A549 (cell line): Measurements from ENCODE around the gene SLCO1B1. TPM values are rescaled to one million over a fixed set of nuclear protein-coding genes. Genes with fewer than 3 reads are reported as not detected.

Source experiments
- ATAC-seq, 2 experiments: fragments of 200-7000 bp in 1 of 2; fragments of >200 bp in 1 of 2; cut with Nextera tagmentation in 1 of 2; cut with Tn5 transposase in 1 of 2; 3 replicates each; pipeline versions ENCODE4 v1.8.0 to v1.9.1; 2018 to 2020; ENCODE audit warnings: mild to moderate bottlenecking in 1 of 2, moderate library complexity in 1 of 2
- CTCF ChIA-PET: fragments of 300-600 bp; sonication (Branson Sonifier 250); formaldehyde crosslinking; extraction: SDS; loops from one replicate; lab custom pipeline; 2021; ENCODE audit warnings: antibody characterized with exemption, inconsistent platforms; lab: Yijun Ruan, JAX
- POLR2A ChIA-PET: fragments of 350-600 bp; formaldehyde crosslinking; extraction: SDS; loops from one replicate; lab custom pipeline; 2021; ENCODE audit warnings: antibody characterized with exemption, inconsistent platforms; lab: Yijun Ruan, JAX
- DNase-seq, 2 experiments: peaks; one replicate each; pipeline versions ENCODE4 v3.0.0 to v3.0.0-alpha.2; 2011 to 2016; ENCODE audit warnings: low read depth in 1 of 2, low spot score in 1 of 2
- FAIRE-seq: peaks from 2 replicates; lab custom pipeline; 2011; peaks lifted over from hg19 to GRCh38; lab: Jason Lieb, UNC
- H3K27ac ChIP-seq, 2 experiments: fragments of >200 bp; sonication (Bioruptor Twin); formaldehyde crosslinking; 3 replicates each; pipeline ENCODE4 v1.5.1; 2016 to 2017
- H3K4me1 ChIP-seq: fragments of >200 bp; sonication (Bioruptor Twin); formaldehyde crosslinking; 3 replicates; pipeline ENCODE4 v1.6.1; 2016
- H3K4me2 ChIP-seq: fragments of >200 bp; sonication (Bioruptor Twin); formaldehyde crosslinking; 3 replicates; pipeline ENCODE4 v1.6.1; 2016
- H3K4me3 ChIP-seq: fragments of >200 bp; sonication (Bioruptor Twin); formaldehyde crosslinking; 3 replicates; pipeline ENCODE4 v1.5.1; 2016
- H3K9me3 ChIP-seq: fragments of >200 bp; sonication (Bioruptor Twin); formaldehyde crosslinking; 3 replicates; pipeline ENCODE4 v1.6.1; 2016
- BHLHE40 ChIP-seq: IDR thresholded peaks from 2 replicates; pipeline ENCODE4 v1.6.1; 2012; ENCODE audit warnings: low read depth, low read length, inconsistent platforms
- CBX2 ChIP-seq: fragments of 200-600 bp; sonication (generic); IDR thresholded peaks from 2 replicates; pipeline ENCODE4 v1.6.1; 2016; ENCODE audit warnings: low read depth, mild to moderate bottlenecking, borderline replicate concordance
- CBX8 ChIP-seq: fragments of 200-600 bp; sonication (generic); IDR thresholded peaks from 2 replicates; pipeline ENCODE4 v1.6.1; 2016
- CEBPB ChIP-seq, 2 experiments: fragments of >200 bp in 1 of 2; sonication (Bioruptor Twin) in 1 of 2; formaldehyde crosslinking in 1 of 2; IDR thresholded peaks; 2 replicates each; pipeline ENCODE4 v1.6.1; 2012 to 2016
- EHF ChIP-seq: fragments of 250-450 bp; sonication (Bioruptor Pico); IDR thresholded peaks from 2 replicates; pipeline ENCODE4 v1.5.0; 2020; ENCODE audit warnings: mild to moderate bottlenecking
- EHMT2 ChIP-seq: fragments of 200-600 bp; sonication (generic); IDR thresholded peaks from 2 replicates; pipeline ENCODE4 v1.6.1; 2016; ENCODE audit warnings: antibody characterized with exemption, low read depth, mild to moderate bottlenecking, moderate library complexity
- ESRRA ChIP-seq: fragments of 150-350 bp; IDR thresholded peaks from 2 replicates; pipeline ENCODE4 v1.6.1; 2014; ENCODE audit warnings: mild to moderate bottlenecking, low read length, borderline replicate concordance
- FOXS1 ChIP-seq: fragments of 250-450 bp; sonication (Bioruptor Pico); IDR thresholded peaks from 2 replicates; pipeline ENCODE4 v1.5.0; 2020; ENCODE audit warnings: mild to moderate bottlenecking, moderate library complexity
- HEYL ChIP-seq: fragments of 250-450 bp; sonication (Bioruptor Pico); IDR thresholded peaks from 2 replicates; pipeline ENCODE4 v1.8.0; 2021; ENCODE audit warnings: mild to moderate bottlenecking, moderate library complexity
- JUN ChIP-seq, 2 experiments: fragments of >200 bp; sonication (Bioruptor Twin); formaldehyde crosslinking; IDR thresholded peaks; 2 replicates in 1 of 2; 3 replicates in 1 of 2; pipeline ENCODE4 v1.6.1; 2016 to 2017
- KDM5A ChIP-seq: fragments of 200-600 bp; sonication (generic); IDR thresholded peaks from 2 replicates; pipeline ENCODE4 v1.6.1; 2016; ENCODE audit warnings: antibody characterized with exemption, mild to moderate bottlenecking
- MAFK ChIP-seq: fragments of 450-650 bp; IDR thresholded peaks from 2 replicates; pipeline ENCODE4 v1.6.1; 2014; ENCODE audit not compliant: partially characterized antibody
- NPAS2 ChIP-seq: fragments of 250-450 bp; sonication (Bioruptor Pico); IDR thresholded peaks from 2 replicates; pipeline ENCODE4 v1.8.0; 2022; ENCODE audit warnings: mild to moderate bottlenecking, moderate library complexity, borderline replicate concordance
- NR3C1 ChIP-seq: fragments of >200 bp; sonication (Bioruptor Twin); formaldehyde crosslinking; IDR thresholded peaks from 3 replicates; pipeline ENCODE4 v1.6.1; 2017
- POLR2A ChIP-seq: IDR thresholded peaks from 2 replicates; pipeline ENCODE4 v1.6.1; 2012; ENCODE audit warnings: mild to moderate bottlenecking, low read length
- POLR2AphosphoS2 ChIP-seq: conservative IDR thresholded peaks from 2 replicates; pipeline ENCODE4 v1.6.1; 2012; ENCODE audit warnings: low read length, improper control_type of control experiment, inconsistent platforms
- RARB ChIP-seq: fragments of 250-450 bp; sonication (Bioruptor Pico); IDR thresholded peaks from 2 replicates; pipeline ENCODE4 v1.8.0; 2021; ENCODE audit warnings: mild to moderate bottlenecking, moderate library complexity
- RNF2 ChIP-seq: fragments of 200-600 bp; sonication (generic); IDR thresholded peaks from 2 replicates; pipeline ENCODE4 v1.6.1; 2016; ENCODE audit warnings: low read depth, mild to moderate bottlenecking, antibody characterized with exemption, moderate library complexity, borderline replicate concordance
- TP53 ChIP-seq: fragments of 250-450 bp; sonication (Bioruptor Pico); IDR thresholded peaks from 2 replicates; pipeline ENCODE4 v1.5.0; 2021; ENCODE audit warnings: mild to moderate bottlenecking, moderate library complexity
- ZC3H11A ChIP-seq: fragments of 450-650 bp; IDR thresholded peaks from 2 replicates; pipeline ENCODE4 v1.6.1; 2014; ENCODE audit warnings: antibody characterized with exemption, mild to moderate bottlenecking
- ZFP36 ChIP-seq: fragments of 450-650 bp; IDR thresholded peaks from 2 replicates; pipeline ENCODE4 v1.6.1; 2014; ENCODE audit warnings: borderline replicate concordance; ENCODE audit not compliant: partially characterized antibody
- WGBS: methylation state at CpG from one replicate; pipeline ENCODE4 v1.1.6; 2017; ENCODE audit errors: missing lambda C conversion rate; 5-methylcytosine and 5-hydroxymethylcytosine counted together
- polyA plus RNA-seq, 4 experiments: library from polyadenylated mRNA; depleted of rRNA in 3 of 4; stranded (reverse); fragments of >200 nt; fragmentation: RNase III in 1 of 4; extraction: RNeasy Plus Mini Kit Qiagen cat#74134 plus additional on column Dnase treatment in 1 of 4; gene quantifications; 2 replicates in 3 of 4; 3 replicates in 1 of 4; pipeline ENCODE4 v1.2.3, GENCODE V29; 2011 to 2017
- TF ChIP-seq, protein P1 (sequence below): fragments of 150-350 bp; IDR thresholded peaks from 2 replicates; pipeline ENCODE4 v1.6.1; 2014; ENCODE audit warnings: low read depth, mild to moderate bottlenecking, low read length
- TF ChIP-seq, protein P2 (sequence below): IDR thresholded peaks from 2 replicates; pipeline ENCODE4 v1.6.1; 2012
- TF ChIP-seq, protein P3 (sequence below): IDR thresholded peaks from 2 replicates; pipeline ENCODE4 v1.6.1; 2012
- TF ChIP-seq, protein P4 (sequence below): fragments of 200-600 bp; sonication (generic); IDR thresholded peaks from 2 replicates; pipeline ENCODE4 v1.6.1; 2016; ENCODE audit warnings: antibody characterized with exemption, mild to moderate bottlenecking, moderate library complexity
- TF ChIP-seq, protein P5 (sequence below): fragments of >200 bp; sonication (Bioruptor Twin); formaldehyde crosslinking; IDR thresholded peaks from 2 replicates; pipeline ENCODE4 v1.6.1; 2016
- TF ChIP-seq, protein P6 (sequence below): fragments of >200 bp; sonication (Bioruptor Twin); formaldehyde crosslinking; IDR thresholded peaks from 3 replicates; pipeline ENCODE4 v1.6.1; 2016
- TF ChIP-seq, protein P7 (sequence below): fragments of 250-450 bp; sonication (Bioruptor Pico); IDR thresholded peaks from 2 replicates; pipeline ENCODE4 v1.5.0; 2020; ENCODE audit warnings: low read depth, mild to moderate bottlenecking, moderate library complexity
- TF ChIP-seq, protein P8 (sequence below): fragments of >200 bp; sonication (Bioruptor Twin); formaldehyde crosslinking; IDR thresholded peaks from 3 replicates; pipeline ENCODE4 v1.5.1; 2016

SLCO1B1 gene
- polyA plus RNA-seq, 2 of the 4 experiments (the other 2 are of a cell fraction) = 2.0 to 2.4 TPM

DNA sequence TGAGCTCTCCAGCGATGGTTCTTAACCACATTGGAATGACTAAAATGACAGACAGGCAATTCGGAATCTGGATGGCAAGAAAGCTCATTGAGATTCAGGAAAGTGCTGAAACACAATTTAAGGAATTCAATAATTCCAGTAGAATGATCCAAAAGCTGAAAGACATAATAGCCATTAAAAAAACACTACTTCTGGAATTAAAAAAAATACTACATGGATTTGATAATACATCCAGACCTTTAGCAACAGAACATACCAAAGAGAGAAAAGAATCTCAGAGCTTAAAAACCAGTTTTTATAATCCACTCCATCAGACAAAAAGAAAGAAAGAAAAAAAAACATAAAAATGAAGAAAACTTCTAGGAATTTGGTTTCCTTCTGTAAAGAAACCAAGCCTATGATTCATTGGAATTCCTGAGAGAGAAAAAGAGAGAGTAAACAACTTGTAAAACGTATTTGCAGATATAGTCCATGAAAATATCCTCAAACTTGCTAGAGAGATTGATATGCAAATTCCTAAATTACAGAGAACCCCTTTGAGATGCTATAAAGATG is 52.8 kb downstream of the SLCO1B1 start:
- DNase-seq (no peak), ATAC-seq (no peak), FAIRE-seq (no peak)
- 16% methylated on average over 3 of the region's 3 CpGs for WGBS
- Histone ChIP-seq H3K4me2 (peak overlapping the region; percentile 27), H3K9me3 (no peaks in the 10 kb centered on the region), H3K4me3 (no peak overlapping the region), H3K27ac (no peak overlapping the region), H3K4me1 (peaks cover 16% of the 10 kb centered on the region)
- ChIA-PET POLR2A (no interaction called here), CTCF (no interaction called here)
- TF ChIP-seq KDM5A (no peak), NR3C1 (no peak), NPAS2 (CRISPR knock-in tag) (no peak), ESRRA (no peak), RARB (CRISPR knock-in tag) (no peak), FOXS1 (CRISPR knock-in tag) (no peak), CBX2 (no peak), TP53 (CRISPR knock-in tag) (no peak), EHF (CRISPR knock-in tag) (no peak), RNF2 (no peak), ZFP36 (no peak), POLR2AphosphoS2 (no peak), EHMT2 (no peak), MAFK (no peak), HEYL (CRISPR knock-in tag) (no peak), JUN (IDR thresholded peaks at IDR 0.05) (no peak)
- TF ChIP-seq, protein P1, sequence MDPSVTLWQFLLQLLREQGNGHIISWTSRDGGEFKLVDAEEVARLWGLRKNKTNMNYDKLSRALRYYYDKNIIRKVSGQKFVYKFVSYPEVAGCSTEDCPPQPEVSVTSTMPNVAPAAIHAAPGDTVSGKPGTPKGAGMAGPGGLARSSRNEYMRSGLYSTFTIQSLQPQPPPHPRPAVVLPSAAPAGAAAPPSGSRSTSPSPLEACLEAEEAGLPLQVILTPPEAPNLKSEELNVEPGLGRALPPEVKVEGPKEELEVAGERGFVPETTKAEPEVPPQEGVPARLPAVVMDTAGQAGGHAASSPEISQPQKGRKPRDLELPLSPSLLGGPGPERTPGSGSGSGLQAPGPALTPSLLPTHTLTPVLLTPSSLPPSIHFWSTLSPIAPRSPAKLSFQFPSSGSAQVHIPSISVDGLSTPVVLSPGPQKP = no peak
- TF ChIP-seq, protein P2, sequence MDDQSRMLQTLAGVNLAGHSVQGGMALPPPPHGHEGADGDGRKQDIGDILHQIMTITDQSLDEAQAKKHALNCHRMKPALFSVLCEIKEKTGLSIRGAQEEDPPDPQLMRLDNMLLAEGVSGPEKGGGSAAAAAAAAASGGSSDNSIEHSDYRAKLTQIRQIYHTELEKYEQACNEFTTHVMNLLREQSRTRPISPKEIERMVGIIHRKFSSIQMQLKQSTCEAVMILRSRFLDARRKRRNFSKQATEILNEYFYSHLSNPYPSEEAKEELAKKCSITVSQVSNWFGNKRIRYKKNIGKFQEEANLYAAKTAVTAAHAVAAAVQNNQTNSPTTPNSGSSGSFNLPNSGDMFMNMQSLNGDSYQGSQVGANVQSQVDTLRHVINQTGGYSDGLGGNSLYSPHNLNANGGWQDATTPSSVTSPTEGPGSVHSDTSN = no peak
- TF ChIP-seq, protein P3, sequence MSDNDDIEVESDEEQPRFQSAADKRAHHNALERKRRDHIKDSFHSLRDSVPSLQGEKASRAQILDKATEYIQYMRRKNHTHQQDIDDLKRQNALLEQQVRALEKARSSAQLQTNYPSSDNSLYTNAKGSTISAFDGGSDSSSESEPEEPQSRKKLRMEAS = no peak

DNA sequence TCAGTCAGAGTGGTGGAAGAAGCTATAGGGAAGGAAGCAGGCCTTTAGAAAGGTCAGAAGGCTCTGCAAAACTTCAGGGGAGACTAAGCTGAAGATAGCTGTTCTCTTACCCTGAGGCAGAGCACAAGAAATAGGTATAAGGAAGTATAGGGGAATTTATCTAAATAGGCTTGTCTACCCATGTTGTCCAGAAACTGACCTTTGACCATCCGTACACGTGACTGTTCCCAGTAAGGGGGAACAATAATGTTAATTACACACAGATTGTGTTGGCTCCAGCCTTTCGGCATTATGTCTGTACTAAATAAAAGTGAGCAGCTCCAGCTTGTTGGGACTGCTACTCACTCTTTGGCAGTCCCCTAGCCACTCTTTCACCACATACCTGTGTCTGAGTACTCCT is 59.0 kb downstream of the SLCO1B1 start:
- ChIA-PET POLR2A (interaction anchor here (0.6 kb wide), 1 partner anchor 45 kb away, joined by 3 read pairs; no protein-coding TSS in a partner anchor), CTCF (no interaction called here)
- no peak for ATAC-seq
- no peak overlapping the region for H3K4me2 ChIP-seq
- H3K27ac ChIP-seq = no peak overlapping the region
- H3K4me1 ChIP-seq = no peaks in the 10 kb centered on the region
- no peaks in the 10 kb centered on the region for H3K9me3 ChIP-seq
- no peak for DNase-seq
- no peak for FAIRE-seq
- 65% methylated on average over 3 of the region's 3 CpGs for WGBS
- H3K4me3 ChIP-seq = no peak overlapping the region
- no peak for TF ChIP-seq BHLHE40
- TF ChIP-seq, protein P4, sequence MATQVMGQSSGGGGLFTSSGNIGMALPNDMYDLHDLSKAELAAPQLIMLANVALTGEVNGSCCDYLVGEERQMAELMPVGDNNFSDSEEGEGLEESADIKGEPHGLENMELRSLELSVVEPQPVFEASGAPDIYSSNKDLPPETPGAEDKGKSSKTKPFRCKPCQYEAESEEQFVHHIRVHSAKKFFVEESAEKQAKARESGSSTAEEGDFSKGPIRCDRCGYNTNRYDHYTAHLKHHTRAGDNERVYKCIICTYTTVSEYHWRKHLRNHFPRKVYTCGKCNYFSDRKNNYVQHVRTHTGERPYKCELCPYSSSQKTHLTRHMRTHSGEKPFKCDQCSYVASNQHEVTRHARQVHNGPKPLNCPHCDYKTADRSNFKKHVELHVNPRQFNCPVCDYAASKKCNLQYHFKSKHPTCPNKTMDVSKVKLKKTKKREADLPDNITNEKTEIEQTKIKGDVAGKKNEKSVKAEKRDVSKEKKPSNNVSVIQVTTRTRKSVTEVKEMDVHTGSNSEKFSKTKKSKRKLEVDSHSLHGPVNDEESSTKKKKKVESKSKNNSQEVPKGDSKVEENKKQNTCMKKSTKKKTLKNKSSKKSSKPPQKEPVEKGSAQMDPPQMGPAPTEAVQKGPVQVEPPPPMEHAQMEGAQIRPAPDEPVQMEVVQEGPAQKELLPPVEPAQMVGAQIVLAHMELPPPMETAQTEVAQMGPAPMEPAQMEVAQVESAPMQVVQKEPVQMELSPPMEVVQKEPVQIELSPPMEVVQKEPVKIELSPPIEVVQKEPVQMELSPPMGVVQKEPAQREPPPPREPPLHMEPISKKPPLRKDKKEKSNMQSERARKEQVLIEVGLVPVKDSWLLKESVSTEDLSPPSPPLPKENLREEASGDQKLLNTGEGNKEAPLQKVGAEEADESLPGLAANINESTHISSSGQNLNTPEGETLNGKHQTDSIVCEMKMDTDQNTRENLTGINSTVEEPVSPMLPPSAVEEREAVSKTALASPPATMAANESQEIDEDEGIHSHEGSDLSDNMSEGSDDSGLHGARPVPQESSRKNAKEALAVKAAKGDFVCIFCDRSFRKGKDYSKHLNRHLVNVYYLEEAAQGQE = no peak
- TF ChIP-seq ZC3H11A = no peak
- TF ChIP-seq MAFK = no peak
- TF ChIP-seq POLR2A = no peak
- no peak for TF ChIP-seq CBX8
- no peak for TF ChIP-seq POLR2AphosphoS2
- TF ChIP-seq, protein P5, sequence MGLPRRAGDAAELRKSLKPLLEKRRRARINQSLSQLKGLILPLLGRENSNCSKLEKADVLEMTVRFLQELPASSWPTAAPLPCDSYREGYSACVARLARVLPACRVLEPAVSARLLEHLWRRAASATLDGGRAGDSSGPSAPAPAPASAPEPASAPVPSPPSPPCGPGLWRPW = no peak
- TF ChIP-seq, protein P6, sequence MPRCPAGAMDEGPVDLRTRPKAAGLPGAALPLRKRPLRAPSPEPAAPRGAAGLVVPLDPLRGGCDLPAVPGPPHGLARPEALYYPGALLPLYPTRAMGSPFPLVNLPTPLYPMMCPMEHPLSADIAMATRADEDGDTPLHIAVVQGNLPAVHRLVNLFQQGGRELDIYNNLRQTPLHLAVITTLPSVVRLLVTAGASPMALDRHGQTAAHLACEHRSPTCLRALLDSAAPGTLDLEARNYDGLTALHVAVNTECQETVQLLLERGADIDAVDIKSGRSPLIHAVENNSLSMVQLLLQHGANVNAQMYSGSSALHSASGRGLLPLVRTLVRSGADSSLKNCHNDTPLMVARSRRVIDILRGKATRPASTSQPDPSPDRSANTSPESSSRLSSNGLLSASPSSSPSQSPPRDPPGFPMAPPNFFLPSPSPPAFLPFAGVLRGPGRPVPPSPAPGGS = no peak
- no peak for TF ChIP-seq RNF2
- no peak for TF ChIP-seq CEBPB (IDR thresholded peaks at IDR 0.05)
- TF ChIP-seq, protein P7, sequence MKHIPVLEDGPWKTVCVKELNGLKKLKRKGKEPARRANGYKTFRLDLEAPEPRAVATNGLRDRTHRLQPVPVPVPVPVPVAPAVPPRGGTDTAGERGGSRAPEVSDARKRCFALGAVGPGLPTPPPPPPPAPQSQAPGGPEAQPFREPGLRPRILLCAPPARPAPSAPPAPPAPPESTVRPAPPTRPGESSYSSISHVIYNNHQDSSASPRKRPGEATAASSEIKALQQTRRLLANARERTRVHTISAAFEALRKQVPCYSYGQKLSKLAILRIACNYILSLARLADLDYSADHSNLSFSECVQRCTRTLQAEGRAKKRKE (CRISPR knock-in tag) = no peak
- TF ChIP-seq, protein P8, sequence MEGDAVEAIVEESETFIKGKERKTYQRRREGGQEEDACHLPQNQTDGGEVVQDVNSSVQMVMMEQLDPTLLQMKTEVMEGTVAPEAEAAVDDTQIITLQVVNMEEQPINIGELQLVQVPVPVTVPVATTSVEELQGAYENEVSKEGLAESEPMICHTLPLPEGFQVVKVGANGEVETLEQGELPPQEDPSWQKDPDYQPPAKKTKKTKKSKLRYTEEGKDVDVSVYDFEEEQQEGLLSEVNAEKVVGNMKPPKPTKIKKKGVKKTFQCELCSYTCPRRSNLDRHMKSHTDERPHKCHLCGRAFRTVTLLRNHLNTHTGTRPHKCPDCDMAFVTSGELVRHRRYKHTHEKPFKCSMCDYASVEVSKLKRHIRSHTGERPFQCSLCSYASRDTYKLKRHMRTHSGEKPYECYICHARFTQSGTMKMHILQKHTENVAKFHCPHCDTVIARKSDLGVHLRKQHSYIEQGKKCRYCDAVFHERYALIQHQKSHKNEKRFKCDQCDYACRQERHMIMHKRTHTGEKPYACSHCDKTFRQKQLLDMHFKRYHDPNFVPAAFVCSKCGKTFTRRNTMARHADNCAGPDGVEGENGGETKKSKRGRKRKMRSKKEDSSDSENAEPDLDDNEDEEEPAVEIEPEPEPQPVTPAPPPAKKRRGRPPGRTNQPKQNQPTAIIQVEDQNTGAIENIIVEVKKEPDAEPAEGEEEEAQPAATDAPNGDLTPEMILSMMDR = no peak
